ENCODE results near the gene INIP. TPM values are rescaled to one million over a fixed set of nuclear protein-coding genes. Genes with fewer than 3 reads are reported as not detected.
"Not testable (repeated sequence)": the region's sequence is repeated elsewhere in the genome, so short reads cannot be mapped to it uniquely, and the experiment has no call there.

Gene INIP
- total RNA-seq, 2 donors from 2014 or later = 31.3 to 39.5 TPM

- Mint-ChIP-seq H3K27me3 (peaks cover 2 to 6% of the 10 kb centered on the region in 2 donors), H3K4me1 (ENCODE audit: low read depth in 2 of 2) (peaks cover 48 to 78% of the 10 kb centered on the region in 2 donors)
Observed at GRCh38 chr9:112752334-112753125, 34.6 kb upstream of the INIP start.

GRCh38 chr9:112751056-112751795, 33.3 kb upstream of the INIP start:
- Mint-ChIP-seq H3K27ac (peak overlapping the region; percentile 54 to 69), H3K4me3 (peak overlapping the region; percentile 88)

More at GRCh38 chr9:112752334-112753125, 34.6 kb upstream of the INIP start:
- no peak for ATAC-seq
- DNase-seq (ENCODE audit: low spot score) = no peak
- H3K27ac Mint-ChIP-seq = peak overlapping the region in 1 of 2 donors; percentile 54
- no peaks in the 10 kb centered on the region for H3K9me3 Mint-ChIP-seq
- peak overlapping the region; percentile 88 for H3K4me3 Mint-ChIP-seq
- H3K36me3 Mint-ChIP-seq = peaks cover 3% of the 10 kb centered on the region

GRCh38 chr9:112750764-112751055, 32.8 kb upstream of the INIP start:
- peak overlapping the region; percentile 90 for H3K4me3 Mint-ChIP-seq
- no peaks in the 10 kb centered on the region for H3K36me3 Mint-ChIP-seq
- H3K4me1 Mint-ChIP-seq (ENCODE audit: low read depth in 2 of 2) = peaks cover 43 to 61% of the 10 kb centered on the region in 2 donors
- no peaks in the 10 kb centered on the region for H3K9me3 Mint-ChIP-seq
- no peak for ATAC-seq
- no peak for DNase-seq (ENCODE audit: low spot score)
- peak overlapping the region in 1 of 2 donors; percentile 94 for H3K27ac Mint-ChIP-seq
- H3K27me3 Mint-ChIP-seq = no peaks in the 10 kb centered on the region

More at GRCh38 chr9:112751056-112751795, 33.3 kb upstream of the INIP start:
- peak in 1 of 2 donors; percentile 10 for ATAC-seq
- no peaks in the 10 kb centered on the region for H3K9me3 Mint-ChIP-seq
- DNase-seq (ENCODE audit: low spot score) = no peak
- peaks cover 43 to 66% of the 10 kb centered on the region in 2 donors for H3K4me1 Mint-ChIP-seq (ENCODE audit: low read depth in 2 of 2)
- H3K36me3 Mint-ChIP-seq = no peaks in the 10 kb centered on the region
- no peaks in the 10 kb centered on the region for H3K27me3 Mint-ChIP-seq

DNA sequence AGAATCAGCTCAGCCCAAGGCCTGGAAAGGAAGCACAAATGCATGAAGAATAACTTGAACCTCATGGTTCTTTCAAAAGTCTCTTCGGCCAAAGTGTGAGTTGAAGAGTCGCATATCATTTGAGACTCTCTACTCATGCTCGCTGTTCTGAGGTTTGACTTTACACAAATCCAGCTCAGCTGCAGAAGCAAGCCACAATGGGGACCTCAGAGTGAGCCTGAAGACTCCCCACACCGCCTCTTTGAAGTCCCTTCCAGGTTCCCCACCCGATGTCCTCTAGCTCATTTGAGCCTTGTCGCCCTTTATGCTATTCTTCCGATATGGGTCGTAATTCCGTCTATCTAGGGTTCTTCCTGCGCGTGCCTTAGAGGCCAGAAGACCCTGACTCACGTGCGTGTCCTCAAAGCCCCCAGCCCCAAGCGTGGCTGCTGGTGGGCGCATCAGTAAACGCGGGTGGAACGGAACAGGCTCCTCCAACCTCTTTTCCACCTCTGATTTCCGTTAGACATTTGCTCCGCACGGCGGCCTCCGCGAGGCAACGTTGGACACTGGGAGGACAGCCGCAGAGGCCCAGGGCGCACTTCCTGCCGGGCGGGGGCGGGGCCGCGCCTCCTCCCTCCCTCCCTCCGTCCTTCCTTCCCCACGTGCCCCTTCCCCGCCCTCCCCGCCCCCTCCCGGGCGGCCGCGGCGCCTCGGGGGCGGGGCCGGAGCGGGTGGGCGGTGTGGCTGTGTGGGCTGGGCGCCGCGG, 32.3 kb upstream of the INIP start, which contains the start of gene SNX30:
Gene SNX30, plus strand, starts transcription at position 745 of the 748 bp plus-strand sequence. CDS start 242 bp downstream, outside the sequence.
- H3K9me3 Mint-ChIP-seq = no peaks in the 10 kb centered on the region
- no peaks in the 10 kb centered on the region for H3K36me3 Mint-ChIP-seq
- peak within 1 kb of the TSS; percentile 90 for H3K4me3 Mint-ChIP-seq
- no peaks in the 10 kb centered on the region for H3K27me3 Mint-ChIP-seq
- ATAC-seq = peak; percentile 91 to 95
- DNase-seq (ENCODE audit: low spot score) = peak; percentile 93
- peak within 1 kb of the TSS; percentile 69 to 94 for H3K27ac Mint-ChIP-seq
- peaks cover 41 to 55% of the 10 kb centered on the region in 2 donors for H3K4me1 Mint-ChIP-seq (ENCODE audit: low read depth in 2 of 2)

DNA sequence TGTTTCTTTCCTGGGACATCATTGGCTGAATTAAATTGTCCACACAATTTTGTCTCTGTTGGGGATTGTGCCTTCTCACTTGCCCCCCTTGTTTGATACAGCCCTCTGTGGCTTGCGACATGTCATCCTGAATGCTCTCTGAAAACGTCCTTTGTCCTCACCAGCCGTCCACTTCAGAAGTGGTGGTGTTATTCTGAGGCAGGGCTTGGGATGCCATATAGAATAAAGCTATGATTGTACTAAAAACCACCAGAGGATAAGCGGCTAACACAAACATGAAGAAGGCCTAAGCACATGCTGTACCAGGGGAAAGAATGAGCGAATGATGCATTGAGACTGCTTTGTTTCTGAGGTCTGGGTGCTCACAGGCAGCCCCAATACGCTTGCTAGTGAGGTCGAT, 29.2 kb upstream of the INIP start:
- DNase-seq (ENCODE audit: low spot score) (no peak), ATAC-seq (no peak)
- Mint-ChIP-seq H3K4me1 (ENCODE audit: low read depth in 2 of 2) (peaks cover 22 to 29% of the 10 kb centered on the region in 2 donors), H3K27me3 (no peaks in the 10 kb centered on the region), H3K9me3 (no peaks in the 10 kb centered on the region), H3K4me3 (no peak overlapping the region), H3K27ac (no peak overlapping the region), H3K36me3 (no peaks in the 10 kb centered on the region)

GRCh38 chr9:112744177-112744576, 26.3 kb upstream of the INIP start:
- DNase-seq (ENCODE audit: low spot score) (no peak), ATAC-seq (no peak)
- Mint-ChIP-seq H3K27ac (no peak overlapping the region), H3K9me3 (no peaks in the 10 kb centered on the region), H3K4me3 (no peak overlapping the region), H3K36me3 (no peaks in the 10 kb centered on the region), H3K4me1 (ENCODE audit: low read depth in 2 of 2) (peaks cover 9 to 12% of the 10 kb centered on the region in 2 donors), H3K27me3 (no peaks in the 10 kb centered on the region)

GRCh38 chr9:112743216-112743836, 25.4 kb upstream of the INIP start:
- DNase-seq (ENCODE audit: low spot score) = no peak
- Mint-ChIP-seq H3K27ac (no peak overlapping the region), H3K27me3 (no peaks in the 10 kb centered on the region)

GRCh38 chr9:112734892-112735291, 17.0 kb upstream of the INIP start:
- H3K4me3 Mint-ChIP-seq = no peak overlapping the region
- no peaks in the 10 kb centered on the region for H3K4me1 Mint-ChIP-seq (ENCODE audit: low read depth in 2 of 2)
- H3K27ac Mint-ChIP-seq = no peak overlapping the region
- H3K27me3 Mint-ChIP-seq = no peaks in the 10 kb centered on the region
- no peaks in the 10 kb centered on the region for H3K9me3 Mint-ChIP-seq
- H3K36me3 Mint-ChIP-seq = no peaks in the 10 kb centered on the region
- no peak for ATAC-seq
- DNase-seq (ENCODE audit: low spot score) = no peak

More at GRCh38 chr9:112743216-112743836, 25.4 kb upstream of the INIP start:
- no peaks in the 10 kb centered on the region for H3K36me3 Mint-ChIP-seq
- ATAC-seq = no peak
- peaks cover 4 to 12% of the 10 kb centered on the region in 2 donors for H3K4me1 Mint-ChIP-seq (ENCODE audit: low read depth in 2 of 2)
- no peaks in the 10 kb centered on the region for H3K9me3 Mint-ChIP-seq
- H3K4me3 Mint-ChIP-seq = no peak overlapping the region

DNA sequence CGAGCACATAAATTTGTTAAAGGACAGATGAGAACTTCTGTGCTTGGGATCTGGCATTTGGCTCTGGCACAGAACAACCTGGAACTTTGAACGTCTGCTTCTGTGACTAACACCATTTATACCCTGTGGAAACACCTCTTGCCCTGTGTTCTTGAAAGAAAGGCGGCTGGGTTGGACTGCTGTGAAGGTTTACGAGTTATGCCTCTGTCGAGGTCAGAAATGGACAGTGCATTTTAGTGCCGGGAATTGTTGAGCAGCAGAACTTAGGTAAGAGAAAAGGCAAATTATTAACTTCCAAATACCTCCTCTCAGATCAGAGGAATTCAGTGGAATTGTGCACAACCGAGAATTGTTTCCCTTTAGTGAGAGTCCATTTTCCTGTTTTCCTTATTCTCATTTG, 14.1 kb upstream of the INIP start:
- Mint-ChIP-seq H3K36me3 (no peaks in the 10 kb centered on the region), H3K9me3 (no peaks in the 10 kb centered on the region), H3K4me1 (ENCODE audit: low read depth in 2 of 2) (no peaks in the 10 kb centered on the region), H3K4me3 (no peak overlapping the region), H3K27ac (no peak overlapping the region), H3K27me3 (peaks cover 0 to 2% of the 10 kb centered on the region in 2 donors)
- DNase-seq (ENCODE audit: low spot score) (no peak), ATAC-seq (no peak)

DNA sequence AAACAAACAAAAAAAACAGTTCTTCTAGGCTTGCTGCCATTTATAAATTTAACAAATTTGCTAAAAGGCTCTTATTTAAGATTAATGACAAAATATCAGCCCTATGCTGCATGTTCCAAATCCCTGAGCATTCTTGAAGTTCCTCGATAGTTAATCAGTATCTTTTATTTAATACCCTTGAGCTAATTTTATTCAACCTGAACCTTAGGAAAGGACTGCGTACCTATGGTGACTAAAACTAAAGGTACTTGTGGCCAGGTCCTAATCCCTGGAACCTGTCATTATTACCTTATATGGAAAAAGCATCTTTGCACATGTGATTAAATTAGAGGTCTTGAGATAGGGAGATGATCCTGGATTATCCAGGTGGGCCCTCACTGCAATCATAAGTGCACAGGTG, 10.5 kb upstream of the INIP start:
- Mint-ChIP-seq H3K27ac (no peak overlapping the region), H3K36me3 (no peaks in the 10 kb centered on the region), H3K4me1 (ENCODE audit: low read depth in 2 of 2) (no peaks in the 10 kb centered on the region), H3K4me3 (no peak overlapping the region), H3K9me3 (no peaks in the 10 kb centered on the region), H3K27me3 (peaks cover 0 to 2% of the 10 kb centered on the region in 2 donors)
- DNase-seq (ENCODE audit: low spot score) (no peak), ATAC-seq (no peak)

- no peak for DNase-seq (ENCODE audit: low spot score)
- Mint-ChIP-seq H3K36me3 (no peaks in the 10 kb centered on the region), H3K27me3 (peaks cover 0 to 2% of the 10 kb centered on the region in 2 donors), H3K4me3 (no peak overlapping the region), H3K27ac (peak overlapping the region in 1 of 2 donors; percentile 65), H3K4me1 (ENCODE audit: low read depth in 2 of 2) (no peaks in the 10 kb centered on the region), H3K9me3 (no peaks in the 10 kb centered on the region)
- no peak for ATAC-seq
Observed at GRCh38 chr9:112726428-112726827, 8.5 kb upstream of the INIP start.

DNA sequence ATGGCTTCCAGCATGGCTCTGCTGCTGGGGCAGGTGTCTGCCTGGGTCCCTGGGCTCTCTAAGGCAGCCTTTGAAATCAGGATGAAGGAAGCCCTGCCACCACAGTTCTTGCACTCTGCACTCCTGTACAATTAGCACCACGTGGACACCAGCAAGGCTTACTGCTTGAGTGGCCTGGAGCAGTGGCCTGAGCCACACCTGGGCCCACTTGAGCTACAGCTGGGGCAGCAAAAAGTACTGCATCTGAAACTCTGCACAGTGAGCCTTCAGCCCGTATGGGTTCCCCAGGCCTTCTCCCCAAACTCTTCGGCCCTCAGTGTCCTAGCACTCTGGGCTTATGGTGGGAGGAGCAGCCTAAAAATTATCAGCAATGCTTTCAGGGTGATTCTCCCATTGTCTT, 8.0 kb upstream of the INIP start:
- Mint-ChIP-seq H3K27ac (no peak overlapping the region), H3K4me1 (ENCODE audit: low read depth in 2 of 2) (no peaks in the 10 kb centered on the region), H3K9me3 (no peaks in the 10 kb centered on the region), H3K27me3 (peaks cover 0 to 2% of the 10 kb centered on the region in 2 donors), H3K36me3 (no peaks in the 10 kb centered on the region), H3K4me3 (no peak overlapping the region)
- ATAC-seq (peak in 1 of 2 donors; percentile 43), DNase-seq (ENCODE audit: low spot score) (no peak)

- not testable (repeated sequence) for H3K4me3 Mint-ChIP-seq; H3K9me3 Mint-ChIP-seq; DNase-seq (ENCODE audit: low spot score); ATAC-seq; H3K27ac Mint-ChIP-seq; H3K27me3 Mint-ChIP-seq; H3K36me3 Mint-ChIP-seq
- peaks cover 4 to 16% of the 10 kb centered on the region in 2 donors for H3K4me1 Mint-ChIP-seq (ENCODE audit: low read depth in 2 of 2)
Observed at GRCh38 chr9:112722749-112723148, 4.8 kb upstream of the INIP start.

Measured in natural killer cell treated with Interleukin-12 subunit alpha and Interleukin-12 subunit beta and Interleukin-15 and Interleukin-18, amount 100 ng/mL, for 72 hours (primary cell).